HEK293T (cell line): ENCODE data around the gene TMEM131.
"Not testable (repeated sequence)": the region's sequence is repeated elsewhere in the genome, so short reads cannot be mapped to it uniquely, and the experiment has no call there.

Experiments used
- FOXM1 ChIP-seq: fragments of 450-650 bp; IDR thresholded peaks from 2 replicates; pipeline ENCODE4 v1.6.1; 2017; ENCODE audit warnings: mild to moderate bottlenecking, borderline replicate concordance
- SUZ12 ChIP-seq: fragments of 450-650 bp; IDR thresholded peaks from 2 replicates; pipeline ENCODE4 v1.6.1; 2016; ENCODE audit warnings: mild to moderate bottlenecking

DNA sequence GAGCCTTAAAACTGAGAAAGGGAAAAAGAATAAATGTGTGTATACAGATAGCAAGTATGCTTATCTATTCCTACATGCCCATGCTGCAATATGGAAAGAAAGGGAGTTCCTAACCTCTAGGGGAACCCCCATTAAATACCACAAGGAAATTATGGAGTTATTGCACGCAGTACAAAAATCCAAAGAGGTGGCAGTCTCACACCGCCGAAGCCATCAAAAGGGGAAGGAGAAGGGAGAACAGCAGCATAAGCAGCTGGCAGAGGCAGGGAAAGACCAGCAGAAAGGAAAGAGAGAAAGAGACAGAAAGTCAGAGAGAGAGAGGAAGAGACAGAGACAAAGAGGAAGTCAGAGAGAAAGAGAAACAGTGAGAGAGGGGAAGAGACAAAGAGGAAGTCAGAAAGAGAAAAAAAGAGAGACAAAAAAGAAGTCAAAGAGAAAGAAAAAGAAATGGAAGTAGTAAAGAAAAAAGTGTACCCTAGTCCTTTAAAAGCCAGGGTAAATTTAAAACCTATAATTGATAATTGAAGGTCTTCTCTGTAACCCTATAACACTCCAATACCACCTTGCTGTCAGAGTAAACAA, 169.4 kb downstream of the TMEM131 start:
- not testable (repeated sequence) for TF ChIP-seq SUZ12, FOXM1
